Measurements from ENCODE around the gene WDHD1.

WDHD1 gene

DNA sequence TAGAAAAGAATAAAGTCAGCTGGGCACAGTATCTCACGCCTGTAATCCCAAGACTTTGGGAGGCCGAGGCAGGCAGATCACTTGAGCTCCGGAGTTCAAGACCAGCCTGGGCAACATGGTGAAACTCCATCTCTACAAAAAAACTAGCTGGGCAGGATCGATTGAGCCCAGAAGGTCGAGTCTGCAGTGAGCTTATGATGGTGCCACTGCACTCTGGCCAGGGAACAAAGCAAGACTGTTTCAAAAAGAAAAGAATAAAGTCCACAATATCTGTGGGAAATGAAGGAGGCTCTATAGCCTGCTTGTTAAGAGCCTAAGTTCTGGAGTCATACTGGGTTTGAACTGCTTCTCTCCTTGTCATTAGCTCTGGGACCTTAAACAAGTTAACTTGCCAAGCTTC, 32.4 kb upstream of the WDHD1 start:
- no peak overlapping the region for H3K4me2 ChIP-seq (ENCODE audit: low read depth, low read length, poor library complexity, severe bottlenecking)
- H3K9ac ChIP-seq (ENCODE audit: low read length), result no peak overlapping the region
- peaks cover 29% of the 10 kb centered on the region; the same call in 1 of the 2 replicates for H3K36me3 ChIP-seq (ENCODE audit: low read length)
- no peaks in the 10 kb centered on the region for H3K9me3 ChIP-seq (ENCODE audit: insufficient read depth, low read length)
- peaks cover 89% of the 10 kb centered on the region for H3K79me2 ChIP-seq (ENCODE audit: insufficient read depth, low read length)
- H2AFZ ChIP-seq (ENCODE audit: low read depth, low read length, severe bottlenecking), result no peak overlapping the region
- no peaks in the 10 kb centered on the region for H3K9me2 ChIP-seq (replicated peaks; ENCODE audit: insufficient read depth, low read length)
- no peak overlapping the region for H3K27ac ChIP-seq (ENCODE audit: low read depth, low read length)
- no peak overlapping the region for H3K4me3 ChIP-seq (ENCODE audit: insufficient read depth, low read length, poor library complexity, severe bottlenecking)
- peaks cover 3% of the 10 kb centered on the region; the same call in 1 of the 2 replicates for H3F3A ChIP-seq (ENCODE audit: insufficient read depth)
- H4K20me1 ChIP-seq (ENCODE audit: low read depth, low read length), result peaks cover 59% of the 10 kb centered on the region
- TF ChIP-seq CTCF (IDR thresholded peaks at IDR 0.05; ENCODE audit: insufficient read depth, low read length, poor library complexity, severe bottlenecking) (no peak), EZH2phosphoT487 (conservative IDR thresholded peaks at IDR 0.05; ENCODE audit: low read length) (no peak)
- no peaks in the 10 kb centered on the region for H3K27me3 ChIP-seq (ENCODE audit: low read length)

DNA sequence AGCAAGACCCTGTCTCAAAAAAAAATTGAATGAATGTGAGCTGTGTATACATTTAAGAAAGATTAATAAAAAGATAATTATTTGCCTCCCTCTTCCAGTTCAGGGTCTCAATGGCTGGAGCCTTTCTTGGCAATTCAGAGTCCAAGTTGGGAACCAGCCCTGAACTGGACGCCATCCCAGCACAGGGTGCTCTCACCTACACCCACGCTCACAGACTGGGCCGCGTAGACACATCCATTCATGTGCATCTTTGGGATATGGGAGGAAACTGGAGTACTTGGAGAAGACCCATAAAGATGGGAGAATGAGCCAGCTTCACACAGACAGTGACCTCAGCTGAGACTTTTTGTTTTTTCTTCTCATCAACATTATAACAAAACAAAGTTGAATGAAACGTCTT, 31.0 kb upstream of the WDHD1 start:
- Histone ChIP-seq H3K9me3 (ENCODE audit: insufficient read depth, low read length) (no peaks in the 10 kb centered on the region), H4K20me1 (ENCODE audit: low read depth, low read length) (peaks cover 70% of the 10 kb centered on the region), H3K27ac (ENCODE audit: low read depth, low read length) (no peak overlapping the region), H3K27me3 (ENCODE audit: low read length) (no peaks in the 10 kb centered on the region), H3F3A (ENCODE audit: insufficient read depth) (peaks cover 3% of the 10 kb centered on the region; the same call in 1 of the 2 replicates), H3K4me2 (ENCODE audit: low read depth, low read length, poor library complexity, severe bottlenecking) (no peak overlapping the region), H3K36me3 (ENCODE audit: low read length) (peaks cover 29% of the 10 kb centered on the region; the same call in 1 of the 2 replicates), H3K4me3 (ENCODE audit: insufficient read depth, low read length, poor library complexity, severe bottlenecking) (no peak overlapping the region), H3K9ac (ENCODE audit: low read length) (no peak overlapping the region), H2AFZ (ENCODE audit: low read depth, low read length, severe bottlenecking) (no peak overlapping the region), H3K79me2 (ENCODE audit: insufficient read depth, low read length) (peaks cover 100% of the 10 kb centered on the region), H3K9me2 (replicated peaks; ENCODE audit: insufficient read depth, low read length) (no peaks in the 10 kb centered on the region)
- TF ChIP-seq EZH2phosphoT487 (conservative IDR thresholded peaks at IDR 0.05; ENCODE audit: low read length), result no peak
- TF ChIP-seq CTCF (IDR thresholded peaks at IDR 0.05; ENCODE audit: insufficient read depth, low read length, poor library complexity, severe bottlenecking), result no peak

DNA sequence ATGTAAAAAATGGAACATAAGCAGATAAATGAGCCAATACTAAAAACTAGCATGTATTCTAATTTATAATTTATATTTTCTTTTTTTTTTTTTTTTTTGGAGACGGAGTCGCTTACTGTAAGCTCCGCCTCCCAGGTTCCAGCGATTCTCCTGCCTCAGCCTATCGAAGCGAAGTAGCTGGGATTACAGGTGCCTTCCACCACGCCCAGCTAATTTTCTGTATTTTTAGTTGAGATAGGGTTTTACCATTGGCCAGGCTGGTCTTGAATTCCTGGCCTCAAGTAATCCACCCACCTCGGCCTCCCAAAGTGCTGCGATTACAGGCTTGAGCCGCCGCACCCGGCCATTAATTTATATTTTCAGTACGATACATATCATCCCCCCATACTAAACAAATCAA, 27.2 kb upstream of the WDHD1 start:
- Histone ChIP-seq H3K9me3 (ENCODE audit: insufficient read depth, low read length) (no peaks in the 10 kb centered on the region), H3K27ac (ENCODE audit: low read depth, low read length) (no peak overlapping the region), H3K36me3 (ENCODE audit: low read length) (peaks cover 25% of the 10 kb centered on the region; the same call in 1 of the 2 replicates), H3K79me2 (ENCODE audit: insufficient read depth, low read length) (peaks cover 75% of the 10 kb centered on the region), H2AFZ (ENCODE audit: low read depth, low read length, severe bottlenecking) (no peak overlapping the region), H3K27me3 (ENCODE audit: low read length) (no peaks in the 10 kb centered on the region), H3K9ac (ENCODE audit: low read length) (no peak overlapping the region), H4K20me1 (ENCODE audit: low read depth, low read length) (peaks cover 52% of the 10 kb centered on the region), H3K4me2 (ENCODE audit: low read depth, low read length, poor library complexity, severe bottlenecking) (peak overlapping the region; percentile 89), H3F3A (ENCODE audit: insufficient read depth) (peaks cover 15% of the 10 kb centered on the region), H3K9me2 (replicated peaks; ENCODE audit: insufficient read depth, low read length) (no peaks in the 10 kb centered on the region), H3K4me3 (ENCODE audit: insufficient read depth, low read length, poor library complexity, severe bottlenecking) (no peak overlapping the region)
- TF ChIP-seq EZH2phosphoT487 (conservative IDR thresholded peaks at IDR 0.05; ENCODE audit: low read length) (no peak), CTCF (IDR thresholded peaks at IDR 0.05; ENCODE audit: insufficient read depth, low read length, poor library complexity, severe bottlenecking) (no peak)

Measured in SU-DHL-6 (cell line).